T follicular helper cell (primary cell): ENCODE measurements around the gene IQGAP3.
"Not testable (repeated sequence)": the region's sequence is repeated elsewhere in the genome, so short reads cannot be mapped to it uniquely, and the experiment has no call there.

ENCODE experiments used
- DNase-seq: peaks from one replicate; pipeline ENCODE4 v3.0.0-alpha.2; 2020; ENCODE audit warnings: low read depth
- total RNA-seq, 2 experiments: gene quantifications; one replicate each; lab custom pipeline; 2026; lab: John Stamatoyannopoulos, UW

Gene IQGAP3
- 0 to 0.04 reads per million in 2 experiments for total RNA-seq

DNA sequence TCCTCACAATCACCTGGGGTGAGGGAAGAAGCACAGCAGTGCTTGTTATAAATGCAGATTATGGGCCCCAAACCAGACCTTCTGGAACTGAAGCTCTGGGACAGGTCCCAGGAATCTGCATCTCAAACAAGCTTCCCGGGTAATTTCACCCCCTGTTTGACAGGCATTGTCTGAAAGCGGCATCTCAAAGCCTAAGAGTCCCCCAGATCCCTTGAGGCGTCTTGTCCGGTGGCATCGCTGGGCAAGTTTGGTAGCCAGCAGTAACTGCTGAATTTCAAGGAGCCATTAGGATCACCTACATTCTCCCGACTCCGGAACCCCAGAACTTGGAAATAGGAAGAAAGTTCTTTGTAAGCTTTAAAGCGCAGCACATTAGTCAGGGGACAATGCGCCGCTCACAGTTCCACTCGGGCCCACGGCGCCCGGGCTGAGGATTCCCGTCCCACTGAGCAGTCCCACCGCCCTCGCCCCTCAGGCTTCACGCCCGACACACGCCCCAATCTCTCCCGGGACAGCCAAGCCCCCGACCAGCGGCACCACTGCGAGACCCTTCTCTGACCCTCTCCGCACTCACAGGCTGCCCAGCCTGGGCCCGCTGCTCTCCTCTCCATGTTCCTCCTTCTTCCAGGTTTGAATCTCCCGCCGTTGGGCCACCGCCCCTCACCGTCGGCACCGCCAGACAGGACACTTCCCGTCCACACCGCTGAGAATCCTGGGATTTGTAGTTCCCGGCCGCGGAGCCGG, at the start of gene IQGAP3:
IQGAP3 (minus strand) TSS at position 647 of the 744 bp plus-strand sequence; CDS start at position 611, 36 bp downstream.
- peak; percentile 61 for DNase-seq

DNA sequence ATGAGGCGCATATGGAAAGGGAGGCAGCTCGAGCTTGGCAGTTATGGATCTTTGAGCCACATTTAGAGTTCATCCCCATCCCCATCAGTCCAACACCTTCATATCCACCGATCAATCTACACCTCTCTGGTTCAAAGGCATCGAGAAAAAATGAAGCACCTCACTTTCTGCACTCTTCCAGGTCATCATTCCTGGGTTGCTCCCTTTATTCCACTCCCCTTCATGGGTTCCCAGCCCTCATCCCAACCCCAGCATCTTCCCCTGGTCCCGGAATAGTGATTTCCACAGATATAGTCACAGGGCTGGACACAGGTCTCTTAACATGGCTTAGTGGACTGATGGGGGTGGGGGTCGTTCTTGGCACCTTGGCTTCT, 47.2 kb upstream of the IQGAP3 start:
- DNase-seq: no peak

DNA sequence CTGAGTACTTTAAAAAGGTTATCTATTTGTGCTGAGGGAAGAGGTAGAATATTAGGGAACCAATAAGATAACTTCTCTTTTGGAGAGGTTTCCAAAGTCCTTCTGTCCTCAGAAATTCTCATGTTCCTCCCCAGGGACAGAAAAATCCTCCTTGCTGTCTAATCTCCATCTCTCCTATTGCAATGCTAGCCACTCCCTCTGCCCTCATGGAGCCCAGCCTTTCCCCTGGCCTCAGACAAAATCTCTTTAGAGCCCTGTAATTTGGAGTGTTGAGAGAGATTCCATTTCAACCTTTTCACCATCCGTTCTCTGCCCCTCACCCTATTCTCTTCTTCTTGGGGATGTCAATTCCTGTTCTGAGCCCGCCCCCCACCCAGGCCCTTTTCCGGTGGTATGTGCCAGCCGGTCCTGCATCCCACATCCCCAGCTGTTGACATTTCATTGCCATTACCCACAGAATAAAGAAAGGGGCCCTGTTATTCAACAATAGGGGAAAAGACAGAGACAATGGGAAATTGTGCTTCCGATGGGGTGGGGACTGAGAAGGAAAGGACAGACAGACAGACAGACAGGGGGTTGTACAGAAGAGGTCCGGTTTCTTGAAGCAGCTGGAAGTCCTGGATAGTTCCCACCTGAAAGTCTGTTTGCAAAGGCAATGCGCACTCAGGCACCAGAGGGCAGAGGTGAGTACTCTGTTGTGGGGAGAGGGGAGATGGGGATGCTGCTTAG, 46.7 kb upstream of the IQGAP3 start, which contains the start of gene HAPLN2:
HAPLN2 (plus strand) TSS at position 563 of the 729 bp plus-strand sequence. CDS start 4,076 bp downstream, outside the sequence.
- DNase-seq: no peak

- DNase-seq: no peak
Observed at GRCh38 chr1:156616463-156616862, 44.1 kb upstream of the IQGAP3 start.

- no peak for DNase-seq
Observed at GRCh38 chr1:156615946-156616345, 43.6 kb upstream of the IQGAP3 start.

DNA sequence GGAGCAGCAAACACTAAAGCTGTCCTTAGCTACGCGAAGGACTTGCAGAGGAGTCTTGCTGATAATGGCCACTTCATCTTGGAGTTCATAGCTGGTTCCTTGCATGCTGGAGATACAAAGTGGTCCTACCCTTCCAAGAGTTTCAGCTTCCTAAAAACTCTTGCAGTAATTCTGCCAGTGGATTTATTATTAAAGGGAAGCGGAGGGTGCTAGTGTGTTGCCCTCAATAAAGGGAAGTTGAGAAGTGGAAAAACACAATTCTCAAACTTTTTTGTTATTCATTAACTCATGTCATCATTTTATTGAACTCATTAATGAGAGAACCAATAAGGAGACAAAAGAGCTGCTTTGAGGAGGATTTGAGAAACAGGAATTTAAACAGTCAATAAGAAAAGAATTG, 40.3 kb upstream of the IQGAP3 start:
- no peak for DNase-seq

DNA sequence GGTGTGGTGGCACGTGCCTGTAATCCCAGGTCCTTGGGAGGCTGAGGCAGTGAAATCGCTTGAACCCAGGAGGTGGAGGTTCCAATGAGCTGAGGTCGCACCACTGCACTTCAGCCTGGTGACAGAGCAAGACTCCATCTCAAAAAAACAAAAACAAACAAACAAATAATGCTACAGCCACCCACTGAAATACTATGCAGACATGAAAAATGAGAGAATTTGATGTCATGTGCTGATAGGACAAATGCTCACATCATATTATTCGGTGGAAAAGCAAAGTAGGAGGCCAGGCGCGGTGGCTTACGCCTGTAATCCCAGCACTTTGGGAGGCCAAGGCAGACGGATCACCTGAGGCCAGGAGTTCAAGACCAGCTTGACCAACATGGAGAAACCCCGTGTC, 37.7 kb upstream of the IQGAP3 start:
- not testable (repeated sequence) for DNase-seq

DNA sequence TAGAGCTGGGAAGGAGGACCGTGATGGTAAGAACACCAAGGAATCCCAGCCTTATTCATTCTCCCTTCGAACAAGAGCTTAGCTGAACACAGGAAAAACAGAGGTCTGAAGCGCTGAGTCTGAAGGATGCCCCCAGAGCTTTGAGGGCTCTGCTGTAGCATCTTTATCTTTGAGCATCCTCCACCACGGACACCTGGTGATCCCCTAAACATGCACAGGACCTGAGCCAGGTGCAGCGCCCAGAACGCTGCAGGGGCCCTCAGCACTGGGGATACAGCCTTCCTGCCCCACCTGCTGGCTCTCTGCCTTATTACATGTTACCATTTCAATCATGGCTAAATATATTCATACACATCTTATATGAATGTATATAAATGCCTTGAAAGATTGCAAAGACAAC, 36.6 kb upstream of the IQGAP3 start:
- DNase-seq: peak; percentile 47

GRCh38 chr1:156608036-156608674, 35.8 kb upstream of the IQGAP3 start:
- peak; percentile 51 for DNase-seq

- not testable (repeated sequence) for DNase-seq
Observed at GRCh38 chr1:156607344-156607743, 35.0 kb upstream of the IQGAP3 start.

DNA sequence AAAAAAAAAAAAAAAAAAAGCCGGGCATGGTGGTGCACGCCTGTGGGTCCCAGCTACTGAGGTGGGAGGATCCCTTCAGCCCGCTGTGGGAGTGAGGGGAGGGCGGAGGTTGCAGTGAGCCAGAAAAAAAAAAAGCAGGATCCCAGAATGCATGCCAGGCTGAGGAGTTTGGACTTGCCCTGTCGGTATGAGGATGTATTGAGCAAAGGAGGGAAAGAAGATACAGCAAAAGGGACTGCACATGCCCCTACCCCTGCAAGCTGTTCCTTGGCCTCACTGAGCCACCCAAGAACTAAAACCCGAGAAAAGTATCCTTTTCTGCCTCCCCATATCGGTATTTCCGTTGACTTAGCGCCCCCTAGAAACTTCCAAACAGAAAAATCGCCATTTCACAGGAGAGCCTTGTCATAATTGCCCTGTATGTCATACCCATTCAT, 30.2 kb upstream of the IQGAP3 start:
- no peak for DNase-seq

- DNase-seq: no peak
Observed at GRCh38 chr1:156601892-156602291, 29.5 kb upstream of the IQGAP3 start.

GRCh38 chr1:156601122-156601830, 28.9 kb upstream of the IQGAP3 start, which contains the start of gene GPATCH4:
GPATCH4 (minus strand) TSS chr1:156601479.
- peak; percentile 65 for DNase-seq

- no peak for DNase-seq
Observed at GRCh38 chr1:156600733-156601121, 28.4 kb upstream of the IQGAP3 start.

DNA sequence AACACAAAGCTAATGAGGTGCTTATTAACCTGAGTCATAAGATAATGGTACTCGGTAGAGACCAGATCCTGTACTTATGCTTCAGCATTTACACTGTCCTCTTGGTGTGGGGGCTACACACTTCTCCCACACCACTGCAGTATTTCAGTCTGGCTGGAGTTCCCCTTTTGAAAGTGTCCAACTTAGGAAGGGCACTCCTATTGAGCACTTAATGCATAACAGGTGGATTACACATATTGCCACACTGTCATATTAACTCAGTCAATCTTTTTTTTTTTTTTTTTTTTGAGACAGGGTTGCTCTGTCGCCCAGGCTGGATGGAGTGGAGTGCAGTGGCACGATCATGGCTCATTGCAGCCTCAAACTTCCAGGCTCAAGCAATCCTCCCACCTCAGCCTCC, 27.4 kb upstream of the IQGAP3 start:
- no peak for DNase-seq

- DNase-seq: no peak
Observed at GRCh38 chr1:156598731-156599432, 26.5 kb upstream of the IQGAP3 start.

GRCh38 chr1:156598125-156598524, 25.8 kb upstream of the IQGAP3 start:
- no peak for DNase-seq

DNA sequence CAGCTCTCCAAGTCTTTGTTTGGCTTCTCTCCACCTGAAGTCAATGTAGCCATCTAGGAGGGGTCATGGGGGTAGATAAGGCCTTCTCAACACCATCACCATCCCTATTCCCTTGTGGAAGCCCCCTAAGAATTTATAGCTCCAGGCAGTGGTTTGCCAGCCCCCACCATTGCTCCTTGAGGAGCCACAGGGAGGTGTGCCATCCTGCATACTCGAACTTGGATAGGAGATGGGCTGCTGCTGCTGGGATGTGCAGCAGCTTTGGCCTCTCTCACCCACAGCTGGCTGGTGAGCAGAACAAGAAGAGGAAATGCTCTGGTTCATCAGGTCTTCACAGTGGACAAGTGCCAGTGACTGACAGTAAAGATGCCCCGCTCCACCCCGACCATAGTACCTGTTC, 24.1 kb upstream of the IQGAP3 start:
- DNase-seq: no peak

- no peak for DNase-seq
Observed at GRCh38 chr1:156595016-156595415, 22.7 kb upstream of the IQGAP3 start.

- no peak for DNase-seq
Observed at GRCh38 chr1:156594190-156594589, 21.8 kb upstream of the IQGAP3 start.

GRCh38 chr1:156593661-156593989, 21.3 kb upstream of the IQGAP3 start:
- DNase-seq: no peak
